ENCODE data around the gene FAM228B. TPM values are rescaled to one million over a fixed set of nuclear protein-coding genes. Genes with fewer than 3 reads are reported as not detected.
A peak's percentile ranks its signal among the peaks of the same experiment; 100 is the strongest.
"Not testable (repeated sequence)": the region's sequence is repeated elsewhere in the genome, so short reads cannot be mapped to it uniquely, and the experiment has no call there.

FAM228B gene
- total and polyA plus RNA-seq, 5 experiments from 2014 or later: 6.5 to 28.5 (median 8.7) TPM

DNA sequence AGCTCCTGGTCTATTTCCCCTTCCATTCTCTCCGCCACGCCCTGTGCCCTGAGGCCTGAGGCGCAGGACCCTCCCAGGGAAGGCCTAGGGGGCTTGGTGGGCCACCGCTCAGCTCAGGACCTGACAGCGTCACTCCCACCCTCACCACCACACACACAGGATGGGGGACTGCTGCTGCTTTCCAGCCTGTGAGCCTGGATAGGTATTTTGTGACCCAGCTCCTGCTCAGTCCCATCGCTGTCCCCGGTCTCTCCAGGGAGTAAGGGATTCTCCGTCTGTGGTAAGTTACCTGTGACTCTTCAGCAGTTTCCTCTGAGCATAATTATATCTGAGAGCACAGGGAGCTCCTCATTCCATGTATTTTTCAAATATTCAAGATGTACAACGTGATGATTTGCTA lies 67.9 kb downstream of the FAM228B start:
- ATAC-seq (no peak), DNase-seq (no peak)
- Mint-ChIP-seq H3K27me3 (peaks cover 0 to 10% (median 1%) of the 10 kb centered on the region in 5 donors), H3K27ac (no peak overlapping the region), H3K4me3 (no peak overlapping the region), H3K4me1 (no peaks in the 10 kb centered on the region), H3K9me3 (peaks cover 0 to 30% (median 7%) of the 10 kb centered on the region in 9 donors), H3K36me3 (peaks cover under 1 to 15% (median 10%) of the 10 kb centered on the region in 3 donors)
- POLR2A ChIA-PET: no interaction called here

GRCh38 chr2:24191848-24192247 lies 68.6 kb downstream of the FAM228B start:
- H3K27ac Mint-ChIP-seq: no peak overlapping the region
- H3K4me3 Mint-ChIP-seq: no peak overlapping the region
- POLR2A ChIA-PET: no interaction called here
- no peaks in the 10 kb centered on the region for H3K4me1 Mint-ChIP-seq
- DNase-seq (no peak), ATAC-seq (no peak)
- peaks cover 0 to 10% (median 1%) of the 10 kb centered on the region in 5 donors for H3K27me3 Mint-ChIP-seq
- peaks cover 0 to 37% (median 7%) of the 10 kb centered on the region in 9 donors for H3K9me3 Mint-ChIP-seq
- peaks cover 3 to 15% (median 11%) of the 10 kb centered on the region in 3 donors for H3K36me3 Mint-ChIP-seq

DNA sequence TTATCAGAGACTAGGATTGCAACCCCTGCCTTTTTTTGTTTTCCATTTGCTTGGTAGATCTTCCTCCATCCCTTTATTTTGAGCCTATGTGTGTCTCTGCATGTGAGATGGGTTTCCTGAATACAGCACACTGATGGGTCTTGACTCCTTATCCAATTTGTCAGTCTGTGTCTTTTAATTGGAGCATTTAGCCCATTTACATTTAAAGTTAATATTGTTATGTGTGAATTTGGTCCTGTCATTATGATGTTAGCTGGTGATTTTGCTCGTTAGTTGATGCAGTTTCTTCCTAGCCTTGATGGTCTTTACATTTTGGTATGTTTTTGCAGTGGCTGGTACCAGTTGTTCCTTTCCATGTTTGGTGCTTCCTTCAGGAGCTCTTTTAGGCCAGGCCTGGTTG lies 73.9 kb downstream of the FAM228B start:
- H3K4me1 Mint-ChIP-seq, H3K4me3 Mint-ChIP-seq, H3K27ac Mint-ChIP-seq, POLR2A ChIA-PET, DNase-seq, ATAC-seq, H3K27me3 Mint-ChIP-seq: not testable (repeated sequence)
- peaks cover 0 to 39% (median 12%) of the 10 kb centered on the region in 9 donors for H3K9me3 Mint-ChIP-seq
- H3K36me3 Mint-ChIP-seq: peaks cover 4 to 19% (median 12%) of the 10 kb centered on the region in 3 donors

GRCh38 chr2:24199968-24200590 lies 76.8 kb downstream of the FAM228B start:
- Mint-ChIP-seq H3K36me3 (peaks cover 4 to 39% (median 32%) of the 10 kb centered on the region in 3 donors), H3K4me3 (no peak overlapping the region), H3K9me3 (peaks cover 0 to 31% (median 10%) of the 10 kb centered on the region in 9 donors), H3K27ac (no peak overlapping the region), H3K4me1 (no peaks in the 10 kb centered on the region), H3K27me3 (no peaks in the 10 kb centered on the region)
- POLR2A ChIA-PET: no interaction called here
- DNase-seq (no peak), ATAC-seq (no peak)

GRCh38 chr2:24200799-24201198 lies 77.5 kb downstream of the FAM228B start:
- Mint-ChIP-seq H3K27ac (peak overlapping the region in 3 of 10 donors; percentile 30 to 77 (median 33)), H3K4me1 (peaks cover 0 to 3% (median 0%) of the 10 kb centered on the region in 4 donors), H3K9me3 (peaks cover 0 to 26% (median 9%) of the 10 kb centered on the region in 9 donors), H3K27me3 (no peaks in the 10 kb centered on the region), H3K4me3 (no peak overlapping the region), H3K36me3 (peaks cover 4 to 44% (median 36%) of the 10 kb centered on the region in 3 donors)
- DNase-seq: no peak
- POLR2A ChIA-PET: no interaction called here
- ATAC-seq: no peak

- DNase-seq: no peak
- ATAC-seq: no peak
- peak overlapping the region in 2 of 10 donors; percentile 29 to 33 for H3K27ac Mint-ChIP-seq
- H3K36me3 Mint-ChIP-seq: peaks cover 4 to 63% (median 49%) of the 10 kb centered on the region in 3 donors
- POLR2A ChIA-PET: no interaction called here
- H3K9me3 Mint-ChIP-seq: peaks cover 0 to 12% (median 4%) of the 10 kb centered on the region in 9 donors
- H3K4me1 Mint-ChIP-seq: peaks cover 0 to 3% (median 0%) of the 10 kb centered on the region in 4 donors
- H3K27me3 Mint-ChIP-seq: no peaks in the 10 kb centered on the region
- H3K4me3 Mint-ChIP-seq: no peak overlapping the region
Observed at GRCh38 chr2:24203029-24203786, 79.9 kb downstream of the FAM228B start.

DNA sequence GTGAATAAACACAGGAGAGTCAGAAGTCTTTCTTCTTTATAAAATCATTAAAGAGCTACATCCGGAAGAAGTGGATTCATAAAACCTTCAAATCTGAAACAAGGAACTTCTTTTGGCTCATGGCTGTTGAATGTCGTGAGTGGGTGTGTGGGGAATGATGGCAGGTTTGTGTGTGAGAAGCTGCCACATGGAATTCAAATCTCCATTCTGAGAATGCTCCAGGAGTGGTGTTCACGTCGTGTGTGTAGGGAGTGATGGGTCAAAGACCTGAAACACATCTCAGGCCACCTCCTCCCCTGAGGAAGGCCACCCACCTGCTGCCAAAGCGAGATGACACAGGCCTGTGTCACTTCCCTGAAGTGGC lies 80.5 kb downstream of the FAM228B start:
- Mint-ChIP-seq H3K4me3 (no peak overlapping the region), H3K36me3 (peaks cover 4 to 69% (median 53%) of the 10 kb centered on the region in 3 donors), H3K4me1 (peaks cover 0 to 3% (median 0%) of the 10 kb centered on the region in 4 donors), H3K27me3 (no peaks in the 10 kb centered on the region), H3K27ac (peak overlapping the region in 1 of 10 donors; percentile 59), H3K9me3 (peaks cover 0 to 12% (median 2%) of the 10 kb centered on the region in 9 donors)
- POLR2A ChIA-PET: no interaction called here
- no peak for ATAC-seq
- no peak for DNase-seq

DNA sequence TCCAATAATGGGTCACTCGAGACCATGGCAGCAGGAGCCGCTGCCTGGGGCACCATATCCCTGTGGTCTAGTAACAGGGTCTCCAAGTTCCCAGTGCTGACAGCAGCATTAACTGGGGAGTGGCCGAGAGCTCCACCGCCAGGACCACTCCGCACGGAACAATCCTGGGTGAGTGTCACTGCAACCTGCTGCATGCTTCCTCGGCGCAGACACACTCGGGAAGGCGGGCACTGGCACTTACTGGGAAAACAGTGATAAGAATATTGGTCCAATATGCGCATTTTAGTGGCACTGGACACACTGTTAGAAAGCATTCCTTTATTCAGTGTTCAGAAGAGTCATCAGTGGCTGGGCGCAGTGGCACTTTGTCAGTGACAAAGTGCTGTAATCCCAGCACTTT lies 81.2 kb downstream of the FAM228B start:
- DNase-seq (no peak), ATAC-seq (no peak)
- POLR2A ChIA-PET: no interaction called here
- Mint-ChIP-seq H3K4me3 (no peak overlapping the region), H3K9me3 (peaks cover 0 to 6% (median 0%) of the 10 kb centered on the region in 9 donors), H3K27me3 (no peaks in the 10 kb centered on the region), H3K36me3 (peaks cover 0 to 76% (median 59%) of the 10 kb centered on the region in 3 donors), H3K27ac (no peak overlapping the region), H3K4me1 (peaks cover 0 to 3% (median 0%) of the 10 kb centered on the region in 4 donors)

DNA sequence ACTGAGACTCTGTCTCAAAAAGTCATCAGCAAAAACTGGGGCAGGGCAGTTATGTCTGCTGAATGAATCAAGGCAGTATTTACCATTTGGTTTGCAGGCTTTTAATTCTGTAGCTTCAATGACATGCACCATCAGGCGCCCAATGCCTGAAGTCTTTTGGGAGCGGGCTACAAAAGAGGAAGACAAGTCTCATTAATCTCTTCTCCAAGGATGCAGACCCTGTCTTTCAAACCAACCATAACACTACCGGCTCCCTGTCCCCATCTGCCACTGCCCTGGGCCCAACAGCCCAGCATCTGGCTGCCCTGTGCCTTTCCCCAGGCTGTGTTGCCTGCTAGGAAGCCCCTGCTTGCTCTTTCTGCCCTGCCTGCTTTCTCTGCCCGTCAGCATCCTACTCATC lies 81.9 kb downstream of the FAM228B start:
- POLR2A ChIA-PET: no interaction called here
- ATAC-seq: no peak
- no peak overlapping the region for H3K4me3 Mint-ChIP-seq
- H3K27me3 Mint-ChIP-seq: no peaks in the 10 kb centered on the region
- peaks cover 0 to 3% (median 0%) of the 10 kb centered on the region in 4 donors for H3K4me1 Mint-ChIP-seq
- DNase-seq: no peak
- H3K36me3 Mint-ChIP-seq: peaks cover 0 to 79% (median 60%) of the 10 kb centered on the region in 3 donors
- H3K27ac Mint-ChIP-seq: peak overlapping the region in 3 of 10 donors; percentile 41 to 74 (median 45)
- peaks cover 0 to 3% (median 0%) of the 10 kb centered on the region in 9 donors for H3K9me3 Mint-ChIP-seq

- H3K9me3 Mint-ChIP-seq: no peaks in the 10 kb centered on the region
Observed at GRCh38 chr2:24206242-24206641, 83.0 kb downstream of the FAM228B start.

GRCh38 chr2:24206714-24207113 lies 83.4 kb downstream of the FAM228B start:
- Mint-ChIP-seq H3K36me3 (peaks cover 4 to 89% (median 62%) of the 10 kb centered on the region in 3 donors), H3K27ac (peak overlapping the region in 5 of 10 donors; percentile 27 to 69 (median 61)), H3K4me3 (no peak overlapping the region), H3K9me3 (no peaks in the 10 kb centered on the region), H3K4me1 (peaks cover 0 to 3% (median 0%) of the 10 kb centered on the region in 4 donors), H3K27me3 (no peaks in the 10 kb centered on the region)
- ATAC-seq (no peak), DNase-seq (no peak)
- POLR2A ChIA-PET: interaction anchor here (0.5 kb wide), 1 partner anchor 21 kb away, joined by 3 read pairs; no protein-coding TSS in a partner anchor

More at GRCh38 chr2:24206242-24206641, 83.0 kb downstream of the FAM228B start:
- H3K4me1 Mint-ChIP-seq: peaks cover 0 to 3% (median 0%) of the 10 kb centered on the region in 4 donors
- H3K27me3 Mint-ChIP-seq: no peaks in the 10 kb centered on the region
- H3K4me3 Mint-ChIP-seq: no peak overlapping the region
- ATAC-seq (no peak), DNase-seq (no peak)
- POLR2A ChIA-PET: interaction anchor here (0.5 kb wide), 1 partner anchor 21 kb away, joined by 3 read pairs; no protein-coding TSS in a partner anchor
- peak overlapping the region in 3 of 10 donors; percentile 9 to 45 (median 43) for H3K27ac Mint-ChIP-seq
- peaks cover 2 to 86% (median 62%) of the 10 kb centered on the region in 3 donors for H3K36me3 Mint-ChIP-seq

- POLR2A ChIA-PET: no interaction called here
- no peak for DNase-seq
- ATAC-seq: no peak
- Mint-ChIP-seq H3K27me3 (no peaks in the 10 kb centered on the region), H3K27ac (peak overlapping the region in 3 of 10 donors; percentile 14 to 88 (median 65)), H3K4me1 (peaks cover 0 to 3% (median 0%) of the 10 kb centered on the region in 4 donors), H3K36me3 (peaks cover 4 to 92% (median 64%) of the 10 kb centered on the region in 3 donors), H3K9me3 (no peaks in the 10 kb centered on the region), H3K4me3 (no peak overlapping the region)
Observed at GRCh38 chr2:24207359-24207758, 84.1 kb downstream of the FAM228B start.

DNA sequence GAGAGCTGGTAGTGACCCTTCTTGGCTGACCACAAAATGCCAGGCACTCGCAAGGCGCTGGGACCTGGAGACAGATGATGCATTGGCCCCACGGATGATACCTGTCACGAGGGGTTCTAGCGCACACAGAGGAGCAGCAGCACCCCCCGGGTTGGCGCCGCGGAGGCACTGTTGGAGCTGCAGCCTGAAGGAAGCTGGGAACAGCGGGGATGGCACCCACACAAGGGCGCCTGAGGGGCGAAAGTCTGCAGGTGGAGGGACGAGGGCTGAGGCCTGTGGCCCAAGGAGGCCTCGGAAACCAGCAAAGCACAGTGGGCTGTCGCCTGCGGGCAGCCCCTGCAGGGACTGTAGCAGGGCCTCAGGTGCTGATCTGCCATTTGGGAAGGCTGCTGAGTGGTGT lies 85.2 kb downstream of the FAM228B start:
- ATAC-seq (no peak), DNase-seq (no peak)
- Mint-ChIP-seq H3K27me3 (no peaks in the 10 kb centered on the region), H3K4me1 (peaks cover 0 to 3% (median 0%) of the 10 kb centered on the region in 4 donors), H3K36me3 (peaks cover 4 to 93% (median 62%) of the 10 kb centered on the region in 3 donors), H3K9me3 (no peaks in the 10 kb centered on the region), H3K4me3 (no peak overlapping the region), H3K27ac (peak overlapping the region in 1 of 10 donors; percentile 88)
- POLR2A ChIA-PET: no interaction called here

All from naive thymus-derived CD8-positive, alpha-beta T cell (primary cell).